Loucy (cell line): ENCODE data around the gene GPR149.

Source experiments
- EZH2phosphoT487 ChIP-seq: fragments of 200-600 bp; IDR thresholded peaks from 2 replicates; pipeline ENCODE4 v1.6.1; 2018; ENCODE audit warnings: antibody characterized with exemption, mild to moderate bottlenecking, moderate library complexity, borderline replicate concordance
- TF ChIP-seq, protein P1 (sequence below): fragments of 200-600 bp; sonication (generic); conservative IDR thresholded peaks from 2 replicates; pipeline ENCODE4 v1.5.1; 2014; ENCODE audit warnings: mild to moderate bottlenecking, antibody characterized with exemption, low read length

DNA sequence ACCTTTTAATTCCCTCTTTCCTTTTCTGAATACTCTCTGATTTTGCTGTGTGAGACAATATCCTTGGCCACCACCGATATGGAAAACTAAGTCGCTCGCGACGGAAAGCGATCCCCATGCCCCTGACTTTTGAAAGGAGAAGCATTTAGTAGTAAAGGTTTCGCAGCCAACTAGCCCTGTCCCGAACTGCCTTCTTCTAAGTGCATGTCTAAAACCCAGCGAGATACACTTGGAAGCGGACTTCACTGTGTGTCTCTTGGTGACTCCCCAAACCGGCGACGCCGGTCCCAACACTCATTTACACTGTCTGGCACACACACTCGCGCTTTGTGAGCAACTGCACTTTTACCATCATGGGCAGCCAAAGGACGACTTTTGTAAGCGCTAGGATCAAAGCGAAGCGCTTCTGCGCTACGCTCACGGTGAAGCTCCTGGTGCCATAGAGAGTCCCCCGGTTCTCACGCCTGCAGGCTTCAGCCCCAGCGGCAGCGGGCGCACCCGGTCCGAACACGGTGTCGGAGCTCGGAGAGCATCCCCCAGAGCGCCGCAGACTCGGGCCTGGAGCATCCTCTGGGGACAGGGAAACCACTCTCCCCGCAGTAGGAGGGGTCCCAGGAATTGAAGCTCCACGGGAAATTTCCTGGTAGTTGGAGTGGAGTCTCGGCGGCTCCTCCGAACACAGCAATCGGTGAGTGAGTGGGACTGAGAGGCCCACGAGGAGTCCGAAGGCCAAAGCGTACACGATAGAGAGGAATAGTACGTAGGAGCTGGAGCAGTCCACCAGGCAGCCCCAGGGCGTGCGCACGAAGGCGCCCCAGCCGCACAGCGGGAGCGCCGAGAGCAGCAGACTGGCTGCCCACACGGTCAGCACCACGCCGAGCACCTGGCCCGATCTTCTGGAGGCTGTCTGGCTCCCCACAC lies 1.4 kb downstream of the GPR149 start:
- TF ChIP-seq, protein P1, sequence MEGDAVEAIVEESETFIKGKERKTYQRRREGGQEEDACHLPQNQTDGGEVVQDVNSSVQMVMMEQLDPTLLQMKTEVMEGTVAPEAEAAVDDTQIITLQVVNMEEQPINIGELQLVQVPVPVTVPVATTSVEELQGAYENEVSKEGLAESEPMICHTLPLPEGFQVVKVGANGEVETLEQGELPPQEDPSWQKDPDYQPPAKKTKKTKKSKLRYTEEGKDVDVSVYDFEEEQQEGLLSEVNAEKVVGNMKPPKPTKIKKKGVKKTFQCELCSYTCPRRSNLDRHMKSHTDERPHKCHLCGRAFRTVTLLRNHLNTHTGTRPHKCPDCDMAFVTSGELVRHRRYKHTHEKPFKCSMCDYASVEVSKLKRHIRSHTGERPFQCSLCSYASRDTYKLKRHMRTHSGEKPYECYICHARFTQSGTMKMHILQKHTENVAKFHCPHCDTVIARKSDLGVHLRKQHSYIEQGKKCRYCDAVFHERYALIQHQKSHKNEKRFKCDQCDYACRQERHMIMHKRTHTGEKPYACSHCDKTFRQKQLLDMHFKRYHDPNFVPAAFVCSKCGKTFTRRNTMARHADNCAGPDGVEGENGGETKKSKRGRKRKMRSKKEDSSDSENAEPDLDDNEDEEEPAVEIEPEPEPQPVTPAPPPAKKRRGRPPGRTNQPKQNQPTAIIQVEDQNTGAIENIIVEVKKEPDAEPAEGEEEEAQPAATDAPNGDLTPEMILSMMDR = no peak
- TF ChIP-seq EZH2phosphoT487 = no peak
